Natural killer cell treated with Interleukin-12 subunit alpha and Interleukin-12 subunit beta and Interleukin-15 and Interleukin-18, amount 100 ng/mL, for 72 hours (primary cell): ENCODE results near the gene FBLN1. TPM values are rescaled to one million over a fixed set of nuclear protein-coding genes. Genes with fewer than 3 reads are reported as not detected.

Source experiments
- ATAC-seq, 2 donors: fragments of 150-1000 bp; cut with Tn5 transposase in 1 of 2; sonication (Bioruptor Pico), chemical (Tn5 transposase) in 1 of 2; 2 replicates each; pipeline ENCODE4 v1.10.0; 2021
- DNase-seq: peaks from one replicate; pipeline ENCODE4 v3.0.0; 2022; ENCODE audit warnings: low spot score
- H3K27ac Mint-ChIP-seq, 2 donors: 1 replicate in 1 of 2; 2 replicates in 1 of 2; pipeline ENCODE4 v1.8.0; 2022; ENCODE audit warnings: mixed read lengths in 2 of 2, mild to moderate bottlenecking in 1 of 2, moderate library complexity in 1 of 2
- H3K27me3 Mint-ChIP-seq, 2 donors: 1 replicate in 1 of 2; 2 replicates in 1 of 2; pipeline ENCODE4 v1.8.0; 2022; ENCODE audit warnings: mixed read lengths in 2 of 2
- H3K36me3 Mint-ChIP-seq: one replicate; pipeline ENCODE4 v1.8.0; 2022; ENCODE audit warnings: mixed read lengths
- H3K4me1 Mint-ChIP-seq, 2 donors: 1 replicate in 1 of 2; 2 replicates in 1 of 2; pipeline ENCODE4 v1.8.0; 2022; ENCODE audit warnings: low read depth in 2 of 2, mixed read lengths in 2 of 2, mild to moderate bottlenecking in 1 of 2
- H3K4me3 Mint-ChIP-seq: one replicate; pipeline ENCODE4 v1.8.0; 2022; ENCODE audit warnings: mixed read lengths
- H3K9me3 Mint-ChIP-seq: 2 replicates; pipeline ENCODE4 v1.8.0; 2022; ENCODE audit warnings: mixed read lengths
- total RNA-seq, 2 donors: library from RNA; stranded (reverse); gene quantifications; one replicate each; pipeline ENCODE4 v1.2.3, GENCODE V29; 2022

The FBLN1 gene
- total RNA-seq, 2 donors from 2014 or later = not detected

- Mint-ChIP-seq H3K9me3 (no peaks in the 10 kb centered on the region), H3K4me3 (no peak overlapping the region), H3K27me3 (peaks cover 17 to 25% of the 10 kb centered on the region in 2 donors), H3K36me3 (no peaks in the 10 kb centered on the region), H3K27ac (no peak overlapping the region), H3K4me1 (no peaks in the 10 kb centered on the region)
- ATAC-seq = no peak
- DNase-seq = peak; percentile 53
Measured at GRCh38 chr22:45503816-45504372, 1.2 kb downstream of the FBLN1 start.

GRCh38 chr22:45504373-45505341, 2.0 kb downstream of the FBLN1 start:
- H3K36me3 Mint-ChIP-seq = no peaks in the 10 kb centered on the region
- H3K9me3 Mint-ChIP-seq = no peaks in the 10 kb centered on the region
- H3K4me3 Mint-ChIP-seq = no peak overlapping the region
- H3K27ac Mint-ChIP-seq = no peak overlapping the region
- no peak for DNase-seq
- H3K27me3 Mint-ChIP-seq = peaks cover 17 to 25% of the 10 kb centered on the region in 2 donors
- ATAC-seq = no peak
- no peaks in the 10 kb centered on the region for H3K4me1 Mint-ChIP-seq

GRCh38 chr22:45505991-45506747, 3.5 kb downstream of the FBLN1 start:
- no peaks in the 10 kb centered on the region for H3K4me1 Mint-ChIP-seq
- peaks cover 6 to 17% of the 10 kb centered on the region in 2 donors for H3K27me3 Mint-ChIP-seq
- DNase-seq (no peak), ATAC-seq (no peak)
- H3K27ac Mint-ChIP-seq = no peak overlapping the region
- H3K36me3 Mint-ChIP-seq = no peaks in the 10 kb centered on the region
- no peak overlapping the region for H3K4me3 Mint-ChIP-seq
- H3K9me3 Mint-ChIP-seq = no peaks in the 10 kb centered on the region

GRCh38 chr22:45506816-45507360, 4.2 kb downstream of the FBLN1 start:
- no peaks in the 10 kb centered on the region for H3K4me1 Mint-ChIP-seq
- H3K27ac Mint-ChIP-seq = no peak overlapping the region
- H3K4me3 Mint-ChIP-seq = no peak overlapping the region
- H3K9me3 Mint-ChIP-seq = no peaks in the 10 kb centered on the region
- no peak for ATAC-seq
- DNase-seq = no peak
- no peaks in the 10 kb centered on the region for H3K36me3 Mint-ChIP-seq
- peaks cover 6 to 14% of the 10 kb centered on the region in 2 donors for H3K27me3 Mint-ChIP-seq

- no peak overlapping the region for H3K27ac Mint-ChIP-seq
- no peak overlapping the region for H3K4me3 Mint-ChIP-seq
- no peaks in the 10 kb centered on the region for H3K36me3 Mint-ChIP-seq
- H3K4me1 Mint-ChIP-seq = no peaks in the 10 kb centered on the region
- ATAC-seq (no peak), DNase-seq (no peak)
- no peaks in the 10 kb centered on the region for H3K9me3 Mint-ChIP-seq
- peaks cover 6 to 12% of the 10 kb centered on the region in 2 donors for H3K27me3 Mint-ChIP-seq
Measured at GRCh38 chr22:45507798-45508197, 5.1 kb downstream of the FBLN1 start.

GRCh38 chr22:45508814-45509213, 6.1 kb downstream of the FBLN1 start:
- H3K4me1 Mint-ChIP-seq = no peaks in the 10 kb centered on the region
- DNase-seq (no peak), ATAC-seq (no peak)
- peaks cover 6 to 12% of the 10 kb centered on the region in 2 donors for H3K27me3 Mint-ChIP-seq
- no peak overlapping the region for H3K4me3 Mint-ChIP-seq
- H3K9me3 Mint-ChIP-seq = no peaks in the 10 kb centered on the region
- no peak overlapping the region for H3K27ac Mint-ChIP-seq
- H3K36me3 Mint-ChIP-seq = no peaks in the 10 kb centered on the region

- DNase-seq = no peak
- Mint-ChIP-seq H3K36me3 (no peaks in the 10 kb centered on the region), H3K4me3 (no peak overlapping the region), H3K27ac (no peak overlapping the region), H3K27me3 (peaks cover 0 to 3% of the 10 kb centered on the region in 2 donors), H3K9me3 (no peaks in the 10 kb centered on the region), H3K4me1 (no peaks in the 10 kb centered on the region)
- ATAC-seq = no peak
Measured at GRCh38 chr22:45510376-45511232, 7.9 kb downstream of the FBLN1 start.

- Mint-ChIP-seq H3K27ac (no peak overlapping the region), H3K4me1 (no peaks in the 10 kb centered on the region), H3K9me3 (no peaks in the 10 kb centered on the region), H3K27me3 (peaks cover 0 to 3% of the 10 kb centered on the region in 2 donors), H3K36me3 (no peaks in the 10 kb centered on the region), H3K4me3 (no peak overlapping the region)
- ATAC-seq (no peak), DNase-seq (no peak)
Measured at GRCh38 chr22:45511847-45512261, 9.2 kb downstream of the FBLN1 start.

- ATAC-seq = peak in 1 of 2 donors; percentile 38
- peaks cover 0 to 3% of the 10 kb centered on the region in 2 donors for H3K27me3 Mint-ChIP-seq
- DNase-seq = no peak
- H3K4me3 Mint-ChIP-seq = no peak overlapping the region
- H3K9me3 Mint-ChIP-seq = no peaks in the 10 kb centered on the region
- H3K36me3 Mint-ChIP-seq = no peaks in the 10 kb centered on the region
- H3K4me1 Mint-ChIP-seq = no peaks in the 10 kb centered on the region
- no peak overlapping the region for H3K27ac Mint-ChIP-seq
Measured at GRCh38 chr22:45512363-45512762, 9.7 kb downstream of the FBLN1 start.

GRCh38 chr22:45515676-45516075, 13.0 kb downstream of the FBLN1 start:
- peaks cover 0 to 3% of the 10 kb centered on the region in 2 donors for H3K27me3 Mint-ChIP-seq
- no peaks in the 10 kb centered on the region for H3K9me3 Mint-ChIP-seq
- no peak overlapping the region for H3K27ac Mint-ChIP-seq
- no peak for DNase-seq
- H3K36me3 Mint-ChIP-seq = no peaks in the 10 kb centered on the region
- ATAC-seq = no peak
- no peaks in the 10 kb centered on the region for H3K4me1 Mint-ChIP-seq
- H3K4me3 Mint-ChIP-seq = no peak overlapping the region

- no peak for DNase-seq
- no peaks in the 10 kb centered on the region for H3K36me3 Mint-ChIP-seq
- no peak overlapping the region for H3K27ac Mint-ChIP-seq
- no peaks in the 10 kb centered on the region for H3K4me1 Mint-ChIP-seq
- no peak for ATAC-seq
- no peaks in the 10 kb centered on the region for H3K9me3 Mint-ChIP-seq
- H3K4me3 Mint-ChIP-seq = no peak overlapping the region
- H3K27me3 Mint-ChIP-seq = peaks cover 0 to 3% of the 10 kb centered on the region in 2 donors
Measured at GRCh38 chr22:45516163-45516562, 13.5 kb downstream of the FBLN1 start.

- Mint-ChIP-seq H3K9me3 (no peaks in the 10 kb centered on the region), H3K27me3 (peaks cover 0 to 3% of the 10 kb centered on the region in 2 donors), H3K36me3 (no peaks in the 10 kb centered on the region), H3K4me1 (no peaks in the 10 kb centered on the region), H3K4me3 (no peak overlapping the region), H3K27ac (no peak overlapping the region)
- DNase-seq = no peak
- ATAC-seq = no peak
Measured at GRCh38 chr22:45516923-45517675, 14.4 kb downstream of the FBLN1 start.
